Glomerular visceral epithelial cell (primary cell): ENCODE results near the gene PUM2.

ENCODE experiments used
- DNase-seq: peaks from one replicate; pipeline ENCODE4 v3.0.0-alpha.2; 2016; ENCODE audit errors: extremely low spot score

PUM2 gene

GRCh38 chr2:20218331-20219320 is 132.0 kb downstream of the PUM2 start:
- DNase-seq: no peak

GRCh38 chr2:20217041-20217970 is 133.3 kb downstream of the PUM2 start:
- DNase-seq: peak; percentile 83

- DNase-seq: no peak
Observed at GRCh38 chr2:20216130-20217025, 134.3 kb downstream of the PUM2 start.

- no peak for DNase-seq
Observed at GRCh38 chr2:20215183-20216040, 135.2 kb downstream of the PUM2 start.

- DNase-seq: no peak
Observed at GRCh38 chr2:20214566-20215182, 136.0 kb downstream of the PUM2 start.

- DNase-seq: no peak
Observed at GRCh38 chr2:20213651-20214565, 136.7 kb downstream of the PUM2 start.

GRCh38 chr2:20212871-20213503 is 137.7 kb downstream of the PUM2 start:
- DNase-seq: no peak

- peak; percentile 48 for DNase-seq
Observed at GRCh38 chr2:20212459-20212870, 138.2 kb downstream of the PUM2 start.

- DNase-seq: no peak
Observed at GRCh38 chr2:20211860-20212458, 138.7 kb downstream of the PUM2 start.

GRCh38 chr2:20211420-20211819 is 139.2 kb downstream of the PUM2 start:
- no peak for DNase-seq

GRCh38 chr2:20210462-20210861 is 140.2 kb downstream of the PUM2 start:
- DNase-seq: no peak

- DNase-seq: no peak
Observed at GRCh38 chr2:20209373-20210109, 141.1 kb downstream of the PUM2 start.

- DNase-seq: no peak
Observed at GRCh38 chr2:20208476-20208859, 142.2 kb downstream of the PUM2 start.

GRCh38 chr2:20207051-20207450 is 143.6 kb downstream of the PUM2 start:
- DNase-seq: no peak

GRCh38 chr2:20205915-20206524 is 144.6 kb downstream of the PUM2 start:
- no peak for DNase-seq

GRCh38 chr2:20205069-20205468 is 145.6 kb downstream of the PUM2 start:
- DNase-seq: no peak
